ENCODE data around the gene UBIAD1.

GRCh38 chr1:11301601-11302000 lies 28.6 kb downstream of the UBIAD1 start:
- TF ChIP-seq CTCF (conservative IDR thresholded peaks at IDR 0.05) (no peak), ZFX (IDR thresholded peaks at IDR 0.05) (no peak)

Data from C4-2B (cell line).